ENCODE measurements around the gene NPC1.

DNA sequence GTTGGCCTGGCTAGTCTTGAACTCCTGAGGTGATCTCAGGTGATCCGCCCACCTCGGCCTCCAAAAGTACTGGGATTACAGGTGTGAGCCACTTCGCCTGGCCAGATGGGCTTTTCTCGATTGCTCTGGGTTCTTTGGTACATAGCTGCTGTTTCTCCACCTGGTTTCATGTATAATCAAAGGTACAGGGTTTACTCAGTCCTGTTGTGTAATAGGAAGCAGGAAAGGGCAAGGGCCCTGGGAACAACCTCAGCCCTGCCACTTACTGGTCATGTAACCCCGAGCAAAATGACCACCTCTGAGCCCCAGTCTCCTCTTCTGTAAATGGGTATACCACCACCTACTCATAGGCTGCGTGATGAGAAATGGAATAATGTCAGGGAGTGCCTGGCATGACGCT is 49.0 kb downstream of the NPC1 start:
- TF ChIP-seq YY1 (IDR thresholded peaks at IDR 0.05) = peak; percentile 75
- TF ChIP-seq, protein P1, sequence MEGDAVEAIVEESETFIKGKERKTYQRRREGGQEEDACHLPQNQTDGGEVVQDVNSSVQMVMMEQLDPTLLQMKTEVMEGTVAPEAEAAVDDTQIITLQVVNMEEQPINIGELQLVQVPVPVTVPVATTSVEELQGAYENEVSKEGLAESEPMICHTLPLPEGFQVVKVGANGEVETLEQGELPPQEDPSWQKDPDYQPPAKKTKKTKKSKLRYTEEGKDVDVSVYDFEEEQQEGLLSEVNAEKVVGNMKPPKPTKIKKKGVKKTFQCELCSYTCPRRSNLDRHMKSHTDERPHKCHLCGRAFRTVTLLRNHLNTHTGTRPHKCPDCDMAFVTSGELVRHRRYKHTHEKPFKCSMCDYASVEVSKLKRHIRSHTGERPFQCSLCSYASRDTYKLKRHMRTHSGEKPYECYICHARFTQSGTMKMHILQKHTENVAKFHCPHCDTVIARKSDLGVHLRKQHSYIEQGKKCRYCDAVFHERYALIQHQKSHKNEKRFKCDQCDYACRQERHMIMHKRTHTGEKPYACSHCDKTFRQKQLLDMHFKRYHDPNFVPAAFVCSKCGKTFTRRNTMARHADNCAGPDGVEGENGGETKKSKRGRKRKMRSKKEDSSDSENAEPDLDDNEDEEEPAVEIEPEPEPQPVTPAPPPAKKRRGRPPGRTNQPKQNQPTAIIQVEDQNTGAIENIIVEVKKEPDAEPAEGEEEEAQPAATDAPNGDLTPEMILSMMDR (IDR thresholded peaks at IDR 0.05; ENCODE audit: low read depth, low read length, missing input control) = no peak
- TF ChIP-seq TAF1 (conservative IDR thresholded peaks at IDR 0.05) = no peak
- peak; percentile 46 to 54 for TF ChIP-seq JUND (IDR thresholded peaks at IDR 0.05)
- no peak for TF ChIP-seq FOXA1 (IDR thresholded peaks at IDR 0.05)
- TF ChIP-seq, protein P2, sequence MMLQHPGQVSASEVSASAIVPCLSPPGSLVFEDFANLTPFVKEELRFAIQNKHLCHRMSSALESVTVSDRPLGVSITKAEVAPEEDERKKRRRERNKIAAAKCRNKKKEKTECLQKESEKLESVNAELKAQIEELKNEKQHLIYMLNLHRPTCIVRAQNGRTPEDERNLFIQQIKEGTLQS (IDR thresholded peaks at IDR 0.05) = peak; percentile 15
- TF ChIP-seq, protein P3, sequence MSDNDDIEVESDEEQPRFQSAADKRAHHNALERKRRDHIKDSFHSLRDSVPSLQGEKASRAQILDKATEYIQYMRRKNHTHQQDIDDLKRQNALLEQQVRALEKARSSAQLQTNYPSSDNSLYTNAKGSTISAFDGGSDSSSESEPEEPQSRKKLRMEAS (IDR thresholded peaks at IDR 0.05) = peak; percentile 77
- TF ChIP-seq, protein P4, sequence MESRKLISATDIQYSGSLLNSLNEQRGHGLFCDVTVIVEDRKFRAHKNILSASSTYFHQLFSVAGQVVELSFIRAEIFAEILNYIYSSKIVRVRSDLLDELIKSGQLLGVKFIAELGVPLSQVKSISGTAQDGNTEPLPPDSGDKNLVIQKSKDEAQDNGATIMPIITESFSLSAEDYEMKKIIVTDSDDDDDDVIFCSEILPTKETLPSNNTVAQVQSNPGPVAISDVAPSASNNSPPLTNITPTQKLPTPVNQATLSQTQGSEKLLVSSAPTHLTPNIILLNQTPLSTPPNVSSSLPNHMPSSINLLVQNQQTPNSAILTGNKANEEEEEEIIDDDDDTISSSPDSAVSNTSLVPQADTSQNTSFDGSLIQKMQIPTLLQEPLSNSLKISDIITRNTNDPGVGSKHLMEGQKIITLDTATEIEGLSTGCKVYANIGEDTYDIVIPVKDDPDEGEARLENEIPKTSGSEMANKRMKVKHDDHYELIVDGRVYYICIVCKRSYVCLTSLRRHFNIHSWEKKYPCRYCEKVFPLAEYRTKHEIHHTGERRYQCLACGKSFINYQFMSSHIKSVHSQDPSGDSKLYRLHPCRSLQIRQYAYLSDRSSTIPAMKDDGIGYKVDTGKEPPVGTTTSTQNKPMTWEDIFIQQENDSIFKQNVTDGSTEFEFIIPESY (IDR thresholded peaks at IDR 0.05) = peak; percentile 55
- peak; percentile 43 to 58 for TF ChIP-seq RAD21 (IDR thresholded peaks at IDR 0.05)
- TF ChIP-seq NR2F2 (IDR thresholded peaks at IDR 0.05) = no peak
- TF ChIP-seq RXRA (IDR thresholded peaks at IDR 0.05) = peak; percentile 95 to 98
- TF ChIP-seq, protein P5, sequence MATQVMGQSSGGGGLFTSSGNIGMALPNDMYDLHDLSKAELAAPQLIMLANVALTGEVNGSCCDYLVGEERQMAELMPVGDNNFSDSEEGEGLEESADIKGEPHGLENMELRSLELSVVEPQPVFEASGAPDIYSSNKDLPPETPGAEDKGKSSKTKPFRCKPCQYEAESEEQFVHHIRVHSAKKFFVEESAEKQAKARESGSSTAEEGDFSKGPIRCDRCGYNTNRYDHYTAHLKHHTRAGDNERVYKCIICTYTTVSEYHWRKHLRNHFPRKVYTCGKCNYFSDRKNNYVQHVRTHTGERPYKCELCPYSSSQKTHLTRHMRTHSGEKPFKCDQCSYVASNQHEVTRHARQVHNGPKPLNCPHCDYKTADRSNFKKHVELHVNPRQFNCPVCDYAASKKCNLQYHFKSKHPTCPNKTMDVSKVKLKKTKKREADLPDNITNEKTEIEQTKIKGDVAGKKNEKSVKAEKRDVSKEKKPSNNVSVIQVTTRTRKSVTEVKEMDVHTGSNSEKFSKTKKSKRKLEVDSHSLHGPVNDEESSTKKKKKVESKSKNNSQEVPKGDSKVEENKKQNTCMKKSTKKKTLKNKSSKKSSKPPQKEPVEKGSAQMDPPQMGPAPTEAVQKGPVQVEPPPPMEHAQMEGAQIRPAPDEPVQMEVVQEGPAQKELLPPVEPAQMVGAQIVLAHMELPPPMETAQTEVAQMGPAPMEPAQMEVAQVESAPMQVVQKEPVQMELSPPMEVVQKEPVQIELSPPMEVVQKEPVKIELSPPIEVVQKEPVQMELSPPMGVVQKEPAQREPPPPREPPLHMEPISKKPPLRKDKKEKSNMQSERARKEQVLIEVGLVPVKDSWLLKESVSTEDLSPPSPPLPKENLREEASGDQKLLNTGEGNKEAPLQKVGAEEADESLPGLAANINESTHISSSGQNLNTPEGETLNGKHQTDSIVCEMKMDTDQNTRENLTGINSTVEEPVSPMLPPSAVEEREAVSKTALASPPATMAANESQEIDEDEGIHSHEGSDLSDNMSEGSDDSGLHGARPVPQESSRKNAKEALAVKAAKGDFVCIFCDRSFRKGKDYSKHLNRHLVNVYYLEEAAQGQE (IDR thresholded peaks at IDR 0.05) = peak; percentile 49

Data from liver (tissue), 3 donors.